WTC11 (cell line): ENCODE measurements around the gene ADH5.

Experiments
- CREM ChIP-seq: sonication (generic); formaldehyde crosslinking; IDR thresholded peaks from 2 replicates; pipeline ENCODE4 v1.8.1; 2022; ENCODE audit warnings: mild to moderate bottlenecking, missing genetic modification reagents, moderate library complexity
- TCF7 ChIP-seq: sonication (generic); formaldehyde crosslinking; IDR thresholded peaks from 2 replicates; pipeline ENCODE4 v1.8.0; 2022; ENCODE audit warnings: mild to moderate bottlenecking, low read depth, missing genetic modification reagents, moderate library complexity
- TEAD4 ChIP-seq: sonication (generic); formaldehyde crosslinking; IDR thresholded peaks from 2 replicates; pipeline ENCODE4 v1.8.0; 2022; ENCODE audit warnings: mild to moderate bottlenecking, missing genetic modification reagents
- ZNF232 ChIP-seq: sonication (generic); formaldehyde crosslinking; IDR thresholded peaks from 2 replicates; pipeline ENCODE4 v1.8.0; 2022; ENCODE audit warnings: mild to moderate bottlenecking, missing genetic modification reagents
- ZNF263 ChIP-seq: sonication (generic); formaldehyde crosslinking; IDR thresholded peaks from 2 replicates; pipeline ENCODE4 v1.8.1; 2022; ENCODE audit warnings: low read depth, mild to moderate bottlenecking, moderate library complexity, missing genetic modification reagents
- TF ChIP-seq, protein P1 (sequence below): sonication (generic); formaldehyde crosslinking; IDR thresholded peaks from 2 replicates; pipeline ENCODE4 v1.8.1; 2022; ENCODE audit warnings: mild to moderate bottlenecking, missing genetic modification reagents, moderate library complexity, borderline replicate concordance
- TF ChIP-seq, protein P2 (sequence below): fragments of 200-600 bp; IDR thresholded peaks from 2 replicates; pipeline ENCODE4 v1.8.0; 2022; ENCODE audit warnings: antibody characterized with exemption
- TF ChIP-seq, protein P3 (sequence below): sonication (generic); formaldehyde crosslinking; IDR thresholded peaks from 2 replicates; pipeline ENCODE4 v1.8.1; 2023; ENCODE audit warnings: mild to moderate bottlenecking, missing genetic modification reagents, borderline replicate concordance
- TF ChIP-seq, protein P4 (sequence below): sonication (generic); formaldehyde crosslinking; IDR thresholded peaks from 2 replicates; pipeline ENCODE4 v1.8.1; 2023; ENCODE audit warnings: mild to moderate bottlenecking, missing genetic modification reagents, moderate library complexity

DNA sequence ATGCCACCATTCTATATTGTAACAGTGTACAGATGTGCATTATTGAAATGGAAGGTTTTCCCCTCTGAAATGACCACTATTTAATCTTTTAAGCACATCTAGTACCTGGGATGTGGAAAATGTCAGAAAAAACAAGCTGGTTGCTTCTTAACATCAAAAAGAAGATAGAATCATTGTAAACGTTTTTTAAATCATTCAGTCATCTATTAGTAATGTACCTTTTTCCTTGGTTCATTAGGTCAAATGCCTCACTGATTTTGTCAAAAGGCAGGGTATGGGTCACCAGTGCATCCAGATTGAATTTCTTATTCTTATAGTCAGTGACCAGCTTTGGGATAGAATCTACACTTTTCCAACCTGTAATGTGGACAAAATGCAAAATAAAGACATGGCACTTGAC is 37.8 kb upstream of the ADH5 start:
- TF ChIP-seq, protein P1, sequence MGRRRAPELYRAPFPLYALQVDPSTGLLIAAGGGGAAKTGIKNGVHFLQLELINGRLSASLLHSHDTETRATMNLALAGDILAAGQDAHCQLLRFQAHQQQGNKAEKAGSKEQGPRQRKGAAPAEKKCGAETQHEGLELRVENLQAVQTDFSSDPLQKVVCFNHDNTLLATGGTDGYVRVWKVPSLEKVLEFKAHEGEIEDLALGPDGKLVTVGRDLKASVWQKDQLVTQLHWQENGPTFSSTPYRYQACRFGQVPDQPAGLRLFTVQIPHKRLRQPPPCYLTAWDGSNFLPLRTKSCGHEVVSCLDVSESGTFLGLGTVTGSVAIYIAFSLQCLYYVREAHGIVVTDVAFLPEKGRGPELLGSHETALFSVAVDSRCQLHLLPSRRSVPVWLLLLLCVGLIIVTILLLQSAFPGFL: no peak
- TF ChIP-seq ZNF232 (CRISPR knock-in tag) (no peak), TCF7 (CRISPR knock-in tag) (no peak), TEAD4 (no peak), ZNF263 (CRISPR knock-in tag) (no peak), CREM (CRISPR knock-in tag) (no peak)
- TF ChIP-seq, protein P2, sequence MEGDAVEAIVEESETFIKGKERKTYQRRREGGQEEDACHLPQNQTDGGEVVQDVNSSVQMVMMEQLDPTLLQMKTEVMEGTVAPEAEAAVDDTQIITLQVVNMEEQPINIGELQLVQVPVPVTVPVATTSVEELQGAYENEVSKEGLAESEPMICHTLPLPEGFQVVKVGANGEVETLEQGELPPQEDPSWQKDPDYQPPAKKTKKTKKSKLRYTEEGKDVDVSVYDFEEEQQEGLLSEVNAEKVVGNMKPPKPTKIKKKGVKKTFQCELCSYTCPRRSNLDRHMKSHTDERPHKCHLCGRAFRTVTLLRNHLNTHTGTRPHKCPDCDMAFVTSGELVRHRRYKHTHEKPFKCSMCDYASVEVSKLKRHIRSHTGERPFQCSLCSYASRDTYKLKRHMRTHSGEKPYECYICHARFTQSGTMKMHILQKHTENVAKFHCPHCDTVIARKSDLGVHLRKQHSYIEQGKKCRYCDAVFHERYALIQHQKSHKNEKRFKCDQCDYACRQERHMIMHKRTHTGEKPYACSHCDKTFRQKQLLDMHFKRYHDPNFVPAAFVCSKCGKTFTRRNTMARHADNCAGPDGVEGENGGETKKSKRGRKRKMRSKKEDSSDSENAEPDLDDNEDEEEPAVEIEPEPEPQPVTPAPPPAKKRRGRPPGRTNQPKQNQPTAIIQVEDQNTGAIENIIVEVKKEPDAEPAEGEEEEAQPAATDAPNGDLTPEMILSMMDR: no peak
- TF ChIP-seq, protein P3, sequence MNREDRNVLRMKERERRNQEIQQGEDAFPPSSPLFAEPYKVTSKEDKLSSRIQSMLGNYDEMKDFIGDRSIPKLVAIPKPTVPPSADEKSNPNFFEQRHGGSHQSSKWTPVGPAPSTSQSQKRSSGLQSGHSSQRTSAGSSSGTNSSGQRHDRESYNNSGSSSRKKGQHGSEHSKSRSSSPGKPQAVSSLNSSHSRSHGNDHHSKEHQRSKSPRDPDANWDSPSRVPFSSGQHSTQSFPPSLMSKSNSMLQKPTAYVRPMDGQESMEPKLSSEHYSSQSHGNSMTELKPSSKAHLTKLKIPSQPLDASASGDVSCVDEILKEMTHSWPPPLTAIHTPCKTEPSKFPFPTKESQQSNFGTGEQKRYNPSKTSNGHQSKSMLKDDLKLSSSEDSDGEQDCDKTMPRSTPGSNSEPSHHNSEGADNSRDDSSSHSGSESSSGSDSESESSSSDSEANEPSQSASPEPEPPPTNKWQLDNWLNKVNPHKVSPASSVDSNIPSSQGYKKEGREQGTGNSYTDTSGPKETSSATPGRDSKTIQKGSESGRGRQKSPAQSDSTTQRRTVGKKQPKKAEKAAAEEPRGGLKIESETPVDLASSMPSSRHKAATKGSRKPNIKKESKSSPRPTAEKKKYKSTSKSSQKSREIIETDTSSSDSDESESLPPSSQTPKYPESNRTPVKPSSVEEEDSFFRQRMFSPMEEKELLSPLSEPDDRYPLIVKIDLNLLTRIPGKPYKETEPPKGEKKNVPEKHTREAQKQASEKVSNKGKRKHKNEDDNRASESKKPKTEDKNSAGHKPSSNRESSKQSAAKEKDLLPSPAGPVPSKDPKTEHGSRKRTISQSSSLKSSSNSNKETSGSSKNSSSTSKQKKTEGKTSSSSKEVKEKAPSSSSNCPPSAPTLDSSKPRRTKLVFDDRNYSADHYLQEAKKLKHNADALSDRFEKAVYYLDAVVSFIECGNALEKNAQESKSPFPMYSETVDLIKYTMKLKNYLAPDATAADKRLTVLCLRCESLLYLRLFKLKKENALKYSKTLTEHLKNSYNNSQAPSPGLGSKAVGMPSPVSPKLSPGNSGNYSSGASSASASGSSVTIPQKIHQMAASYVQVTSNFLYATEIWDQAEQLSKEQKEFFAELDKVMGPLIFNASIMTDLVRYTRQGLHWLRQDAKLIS (CRISPR knock-in tag): no peak
- TF ChIP-seq, protein P4, sequence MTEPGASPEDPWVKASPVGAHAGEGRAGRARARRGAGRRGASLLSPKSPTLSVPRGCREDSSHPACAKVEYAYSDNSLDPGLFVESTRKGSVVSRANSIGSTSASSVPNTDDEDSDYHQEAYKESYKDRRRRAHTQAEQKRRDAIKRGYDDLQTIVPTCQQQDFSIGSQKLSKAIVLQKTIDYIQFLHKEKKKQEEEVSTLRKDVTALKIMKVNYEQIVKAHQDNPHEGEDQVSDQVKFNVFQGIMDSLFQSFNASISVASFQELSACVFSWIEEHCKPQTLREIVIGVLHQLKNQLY (CRISPR knock-in tag): no peak
